ENCODE measurements around the gene ZNF341.

Gene ZNF341

GRCh38 chr20:33838035-33838864 is 106.5 kb downstream of the ZNF341 start:
- Histone ChIP-seq H3K9me3 (ENCODE audit: control insufficient read depth, insufficient read depth, low read length) (no peaks in the 10 kb centered on the region), H3K4me3 (ENCODE audit: low read depth, low read length) (no peak overlapping the region), H3K27ac (ENCODE audit: low read depth, low read length) (no peak overlapping the region), H3K27me3 (ENCODE audit: control insufficient read depth, insufficient read depth, low read length) (no peaks in the 10 kb centered on the region), H3K4me1 (ENCODE audit: control insufficient read depth, insufficient read depth, low read length) (peaks cover 21% of the 10 kb centered on the region), H3K9ac (ENCODE audit: low read depth, low read length) (no peak overlapping the region), H3K36me3 (ENCODE audit: control insufficient read depth, insufficient read depth, low read length) (no peaks in the 10 kb centered on the region)

GRCh38 chr20:33839591-33839990 is 107.8 kb downstream of the ZNF341 start:
- Histone ChIP-seq H3K4me3 (ENCODE audit: low read depth, low read length) (no peak overlapping the region), H3K9ac (ENCODE audit: low read depth, low read length) (no peak overlapping the region), H3K36me3 (ENCODE audit: control insufficient read depth, insufficient read depth, low read length) (no peaks in the 10 kb centered on the region), H3K27me3 (ENCODE audit: control insufficient read depth, insufficient read depth, low read length) (no peaks in the 10 kb centered on the region), H3K27ac (ENCODE audit: low read depth, low read length) (no peak overlapping the region), H3K4me1 (ENCODE audit: control insufficient read depth, insufficient read depth, low read length) (peaks cover 24% of the 10 kb centered on the region), H3K9me3 (ENCODE audit: control insufficient read depth, insufficient read depth, low read length) (no peaks in the 10 kb centered on the region)

GRCh38 chr20:33840160-33840559 is 108.4 kb downstream of the ZNF341 start:
- Histone ChIP-seq H3K9me3 (ENCODE audit: control insufficient read depth, insufficient read depth, low read length) (no peaks in the 10 kb centered on the region), H3K36me3 (ENCODE audit: control insufficient read depth, insufficient read depth, low read length) (no peaks in the 10 kb centered on the region), H3K27me3 (ENCODE audit: control insufficient read depth, insufficient read depth, low read length) (no peaks in the 10 kb centered on the region), H3K4me1 (ENCODE audit: control insufficient read depth, insufficient read depth, low read length) (peaks cover 24% of the 10 kb centered on the region), H3K27ac (ENCODE audit: low read depth, low read length) (no peak overlapping the region), H3K9ac (ENCODE audit: low read depth, low read length) (no peak overlapping the region), H3K4me3 (ENCODE audit: low read depth, low read length) (no peak overlapping the region)

GRCh38 chr20:33840759-33841435 is 109.1 kb downstream of the ZNF341 start:
- Histone ChIP-seq H3K27me3 (ENCODE audit: control insufficient read depth, insufficient read depth, low read length) (no peaks in the 10 kb centered on the region), H3K4me3 (ENCODE audit: low read depth, low read length) (no peak overlapping the region), H3K36me3 (ENCODE audit: control insufficient read depth, insufficient read depth, low read length) (no peaks in the 10 kb centered on the region), H3K4me1 (ENCODE audit: control insufficient read depth, insufficient read depth, low read length) (peaks cover 29% of the 10 kb centered on the region), H3K9ac (ENCODE audit: low read depth, low read length) (no peak overlapping the region), H3K9me3 (ENCODE audit: control insufficient read depth, insufficient read depth, low read length) (no peaks in the 10 kb centered on the region), H3K27ac (ENCODE audit: low read depth, low read length) (no peak overlapping the region)

- H3K9ac ChIP-seq (ENCODE audit: low read depth, low read length) = no peak overlapping the region
- H3K36me3 ChIP-seq (ENCODE audit: control insufficient read depth, insufficient read depth, low read length) = no peaks in the 10 kb centered on the region
- H3K27me3 ChIP-seq (ENCODE audit: control insufficient read depth, insufficient read depth, low read length) = no peaks in the 10 kb centered on the region
- H3K9me3 ChIP-seq (ENCODE audit: control insufficient read depth, insufficient read depth, low read length) = no peaks in the 10 kb centered on the region
- H3K27ac ChIP-seq (ENCODE audit: low read depth, low read length) = no peak overlapping the region
- H3K4me1 ChIP-seq (ENCODE audit: control insufficient read depth, insufficient read depth, low read length) = peaks cover 34% of the 10 kb centered on the region
- no peak overlapping the region for H3K4me3 ChIP-seq (ENCODE audit: low read depth, low read length)
Measured at GRCh38 chr20:33841436-33841799, 109.6 kb downstream of the ZNF341 start.

Measured in HUES48 (cell line).